T-helper 9 cell (primary cell): Measurements from ENCODE around the gene FBXO24.

Experiments used
- DNase-seq: peaks from one replicate; pipeline ENCODE4 v3.0.0-alpha.2; 2020

Gene FBXO24

GRCh38 chr7:100591596-100591995, 5.5 kb downstream of the FBXO24 start:
- DNase-seq: no peak

- DNase-seq: no peak
Measured at GRCh38 chr7:100595188-100595587, 9.1 kb downstream of the FBXO24 start.

GRCh38 chr7:100598425-100598824, 12.3 kb downstream of the FBXO24 start:
- no peak for DNase-seq

GRCh38 chr7:100599911-100600729, 14.0 kb downstream of the FBXO24 start:
- no peak for DNase-seq

- DNase-seq: no peak
Measured at GRCh38 chr7:100600730-100601038, 14.6 kb downstream of the FBXO24 start.

GRCh38 chr7:100602889-100603725, 17.0 kb downstream of the FBXO24 start:
- DNase-seq: no peak

- DNase-seq: no peak
Measured at GRCh38 chr7:100603726-100604027, 17.5 kb downstream of the FBXO24 start.

GRCh38 chr7:100604028-100604975, 18.2 kb downstream of the FBXO24 start:
- DNase-seq: peak; percentile 73

- DNase-seq: no peak
Measured at GRCh38 chr7:100604976-100605911, 19.1 kb downstream of the FBXO24 start.

GRCh38 chr7:100606313-100606712, 20.2 kb downstream of the FBXO24 start:
- DNase-seq: no peak

- DNase-seq: no peak
Measured at GRCh38 chr7:100607111-100607510, 21.0 kb downstream of the FBXO24 start.

GRCh38 chr7:100609958-100610357, 23.8 kb downstream of the FBXO24 start:
- no peak for DNase-seq

GRCh38 chr7:100611983-100612729, 26.0 kb downstream of the FBXO24 start, which contains the start of gene MOSPD3:
Gene MOSPD3, plus strand, starts transcription at chr7:100612540. Its CDS starts 252 bp downstream, at chr7:100612792.
- DNase-seq: peak; percentile 97

- no peak for DNase-seq
Measured at GRCh38 chr7:100612730-100613390, 26.7 kb downstream of the FBXO24 start.

GRCh38 chr7:100613412-100614175, 27.5 kb downstream of the FBXO24 start:
- DNase-seq: no peak

- DNase-seq: no peak
Measured at GRCh38 chr7:100614308-100614861, 28.3 kb downstream of the FBXO24 start.

- no peak for DNase-seq
Measured at GRCh38 chr7:100620239-100620638, 34.1 kb downstream of the FBXO24 start.

GRCh38 chr7:100620804-100621203, 34.7 kb downstream of the FBXO24 start:
- no peak for DNase-seq

GRCh38 chr7:100621554-100621953, 35.4 kb downstream of the FBXO24 start:
- DNase-seq: no peak
